ENCODE data around the gene TEX19. TPM values are rescaled to one million over a fixed set of nuclear protein-coding genes. Genes with fewer than 3 reads are reported as not detected.

TEX19 gene
- total RNA-seq, 1 experiment from 2014 or later: 0.24 TPM

DNA sequence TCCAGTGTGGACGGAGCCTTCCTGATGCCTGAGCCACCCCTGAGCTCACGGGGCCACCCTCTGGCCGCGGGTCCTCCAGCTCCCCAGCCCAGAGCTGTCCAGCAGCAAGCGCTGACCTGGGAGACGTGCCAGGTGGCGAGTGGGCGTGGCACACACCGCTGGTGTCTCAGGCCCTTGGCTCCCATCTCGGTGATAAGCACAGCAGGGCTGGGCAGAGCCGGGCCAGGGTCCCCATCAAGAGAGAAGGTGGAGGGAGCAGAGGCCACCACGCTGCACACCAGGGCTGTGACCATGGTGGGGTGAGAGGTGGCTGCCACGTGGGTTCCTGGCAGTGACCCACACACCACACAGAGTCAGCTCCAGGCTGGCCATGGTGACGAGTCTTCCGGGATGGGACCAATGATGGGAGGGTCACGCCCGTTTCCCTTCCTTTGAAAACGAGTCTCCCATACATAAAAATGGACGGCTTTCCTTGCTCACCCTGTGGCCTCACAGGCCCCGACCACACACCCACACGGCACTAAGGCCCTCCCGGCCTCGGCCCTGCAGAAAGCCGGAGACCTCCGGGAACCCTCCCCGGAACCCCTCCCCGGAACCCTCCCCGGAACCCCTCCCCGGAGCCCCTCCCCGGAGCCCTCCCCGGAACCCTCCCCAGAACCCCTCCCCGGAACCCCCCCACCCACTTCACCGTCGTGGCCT, 29.3 kb downstream of the TEX19 start:
- Histone ChIP-seq H3K4me3 (no peak overlapping the region), H3K9me2 (ENCODE audit: insufficient read depth) (no peaks in the 10 kb centered on the region), H4K20me1 (ENCODE audit: insufficient read depth) (no peaks in the 10 kb centered on the region; the same call in 1 of the 2 replicates), H3F3A (ENCODE audit: insufficient read depth, low read depth) (no peaks in the 10 kb centered on the region), H3K27ac (no peak overlapping the region), H3K4me1 (replicated peaks; ENCODE audit: insufficient read depth) (no peaks in the 10 kb centered on the region; the same call in 1 of the 2 replicates), H3K27me3 (ENCODE audit: insufficient read depth, low read depth) (no peaks in the 10 kb centered on the region), H3K9me3 (ENCODE audit: insufficient read depth, low read depth) (no peaks in the 10 kb centered on the region), H2AFZ (no peak overlapping the region), H3K79me2 (ENCODE audit: low read depth) (no peaks in the 10 kb centered on the region), H3K36me3 (ENCODE audit: low read depth) (no peaks in the 10 kb centered on the region), H3K4me2 (no peak overlapping the region)
- peak in 1 of 2 experiments; percentile 78 for DNase-seq
- POLR2A ChIA-PET (ENCODE audit: unreplicated experiment): no interaction called here
- intact Hi-C loops (cut with micrococcal nuclease; ENCODE audit: unreplicated experiment): no loop called here
- CTCF ChIA-PET: no interaction called here
- BruUV-seq (replicated peaks): no TSS peak
- TF ChIP-seq CTCF (conservative IDR thresholded peaks at IDR 0.05) (no peak), EZH2 (IDR thresholded peaks at IDR 0.05; ENCODE audit: low read depth) (no peak)

- ChIA-PET CTCF (no interaction called here), POLR2A (ENCODE audit: unreplicated experiment) (interaction anchor here (0.8 kb wide), 1 partner anchor 33 kb away, joined by 5 read pairs; no protein-coding TSS in a partner anchor)
- Histone ChIP-seq H3K27me3 (ENCODE audit: insufficient read depth, low read depth) (no peaks in the 10 kb centered on the region), H3K9me2 (ENCODE audit: insufficient read depth) (no peaks in the 10 kb centered on the region), H3K4me3 (no peak overlapping the region), H3K27ac (no peak overlapping the region), H2AFZ (no peak overlapping the region), H4K20me1 (ENCODE audit: insufficient read depth) (no peaks in the 10 kb centered on the region; the same call in 1 of the 2 replicates), H3K9me3 (ENCODE audit: insufficient read depth, low read depth) (no peaks in the 10 kb centered on the region), H3K4me1 (replicated peaks; ENCODE audit: insufficient read depth) (no peaks in the 10 kb centered on the region; the same call in 1 of the 2 replicates), H3F3A (ENCODE audit: insufficient read depth, low read depth) (no peaks in the 10 kb centered on the region), H3K36me3 (ENCODE audit: low read depth) (no peaks in the 10 kb centered on the region), H3K4me2 (no peak overlapping the region), H3K79me2 (ENCODE audit: low read depth) (no peaks in the 10 kb centered on the region)
- DNase-seq: no peak
- TF ChIP-seq CTCF (conservative IDR thresholded peaks at IDR 0.05): no peak
- no peak for TF ChIP-seq EZH2 (IDR thresholded peaks at IDR 0.05; ENCODE audit: low read depth)
- intact Hi-C loops (cut with micrococcal nuclease; ENCODE audit: unreplicated experiment): no loop called here
- BruUV-seq (replicated peaks): no TSS peak
These were observed 29.9 kb downstream of the TEX19 start for GRCh38 chr17:82388922-82389283.

- no peaks in the 10 kb centered on the region for H3K79me2 ChIP-seq (ENCODE audit: low read depth)
- no peaks in the 10 kb centered on the region for H3K36me3 ChIP-seq (ENCODE audit: low read depth)
- intact Hi-C loops (cut with micrococcal nuclease; ENCODE audit: unreplicated experiment): no loop called here
- no peak for DNase-seq
- H3F3A ChIP-seq (ENCODE audit: insufficient read depth, low read depth): no peaks in the 10 kb centered on the region
- H3K27me3 ChIP-seq (ENCODE audit: insufficient read depth, low read depth): no peaks in the 10 kb centered on the region
- no peaks in the 10 kb centered on the region; the same call in 1 of the 2 replicates for H4K20me1 ChIP-seq (ENCODE audit: insufficient read depth)
- H3K9me2 ChIP-seq (ENCODE audit: insufficient read depth): no peaks in the 10 kb centered on the region
- H3K4me1 ChIP-seq (replicated peaks; ENCODE audit: insufficient read depth): no peaks in the 10 kb centered on the region; the same call in 1 of the 2 replicates
- H3K4me3 ChIP-seq: no peak overlapping the region
- TF ChIP-seq EZH2 (IDR thresholded peaks at IDR 0.05; ENCODE audit: low read depth) (no peak), CTCF (conservative IDR thresholded peaks at IDR 0.05) (no peak)
- ChIA-PET CTCF (no interaction called here), POLR2A (ENCODE audit: unreplicated experiment) (interaction anchor here (0.8 kb wide), 1 partner anchor 33 kb away, joined by 5 read pairs; no protein-coding TSS in a partner anchor)
- no peak overlapping the region for H3K4me2 ChIP-seq
- no peak overlapping the region for H2AFZ ChIP-seq
- no peak overlapping the region for H3K27ac ChIP-seq
- no TSS peak for BruUV-seq (replicated peaks)
- no peaks in the 10 kb centered on the region for H3K9me3 ChIP-seq (ENCODE audit: insufficient read depth, low read depth)
These were observed 30.3 kb downstream of the TEX19 start for GRCh38 chr17:82389379-82389778.
